RWPE1 (cell line): ENCODE data around the gene FKRP.

ENCODE experiments used
- CTCF ChIA-PET: fragments of 350-600 bp; sonication (Branson Sonifier 250); formaldehyde crosslinking; extraction: SDS; loops from one replicate; lab custom pipeline; 2021; lab: Yijun Ruan, JAX
- POLR2A ChIA-PET: fragments of 400-600 bp; formaldehyde crosslinking; extraction: SDS; loops from one replicate; lab custom pipeline; 2020; ENCODE audit warnings: antibody characterized with exemption; ENCODE audit not compliant: low non-redundant PET; lab: Yijun Ruan, JAX
- DNase-seq: peaks from one replicate; pipeline ENCODE4 v3.0.0; 2012; ENCODE audit warnings: low spot score
- H3K27ac ChIP-seq: fragments of 450-650 bp; 2 replicates; pipeline ENCODE4 v1.5.1; 2017
- CTCF ChIP-seq: fragments of 450-650 bp; conservative IDR thresholded peaks from 2 replicates; pipeline ENCODE4 v1.5.1; 2017; ENCODE audit warnings: low read depth, mild to moderate bottlenecking

FKRP gene

GRCh38 chr19:46730187-46730586 is 15.7 kb upstream of the FKRP start:
- ChIA-PET POLR2A (interaction anchor here (0.6 kb wide), 1 partner anchor 100 kb away, joined by 5 read pairs; no protein-coding TSS in a partner anchor), CTCF (interaction anchor here (0.6 kb wide), 1 partner anchor 42 kb away, joined by 3 read pairs; no protein-coding TSS in a partner anchor)
- no peak for DNase-seq
- H3K27ac ChIP-seq: peak overlapping the region; percentile 45
- no peak for TF ChIP-seq CTCF

GRCh38 chr19:46730595-46730994 is 15.3 kb upstream of the FKRP start:
- POLR2A ChIA-PET: no interaction called here
- CTCF ChIA-PET: interaction anchor here (0.7 kb wide), 1 partner anchor 336 kb away, joined by 3 read pairs; no protein-coding TSS in a partner anchor
- DNase-seq: no peak
- no peak for TF ChIP-seq CTCF
- H3K27ac ChIP-seq: peak overlapping the region; percentile 45

GRCh38 chr19:46731007-46731501 is 14.8 kb upstream of the FKRP start:
- ChIA-PET POLR2A (no interaction called here), CTCF (interaction anchor here (0.5 to 0.7 kb wide), 2 partner anchors 92 to 335 kb away, joined by 3 to 4 read pairs; no protein-coding TSS in a partner anchor)
- peak; percentile 82 for DNase-seq
- TF ChIP-seq CTCF: no peak
- peak overlapping the region; percentile 45 for H3K27ac ChIP-seq

GRCh38 chr19:46731584-46731983 is 14.3 kb upstream of the FKRP start:
- peak overlapping the region; percentile 45 for H3K27ac ChIP-seq
- POLR2A ChIA-PET: no interaction called here
- no peak for TF ChIP-seq CTCF
- CTCF ChIA-PET: interaction anchor here (0.5 to 0.7 kb wide), 4 partner anchors 9 to 335 kb away, joined by 3 to 5 read pairs (median 4); no protein-coding TSS in a partner anchor
- no peak for DNase-seq

- ChIA-PET CTCF (interaction anchor here (0.5 to 0.7 kb wide), 2 partner anchors 10 to 326 kb away, joined by 4 to 5 read pairs; no protein-coding TSS in a partner anchor), POLR2A (interaction anchor here (0.6 kb wide), 1 partner anchor 56 kb away, joined by 3 read pairs; no protein-coding TSS in a partner anchor)
- no peak for DNase-seq
- H3K27ac ChIP-seq: peak overlapping the region; percentile 45
- TF ChIP-seq CTCF: no peak
Observed at GRCh38 chr19:46732172-46732938, 13.5 kb upstream of the FKRP start.

GRCh38 chr19:46732966-46733689 is 12.7 kb upstream of the FKRP start:
- H3K27ac ChIP-seq: peak overlapping the region; percentile 45
- ChIA-PET POLR2A (no interaction called here), CTCF (no interaction called here)
- TF ChIP-seq CTCF: no peak
- no peak for DNase-seq
